Mucosa of descending colon (tissue), 3 donors: ENCODE measurements around the gene PCNA. TPM values are rescaled to one million over a fixed set of nuclear protein-coding genes. Genes with fewer than 3 reads are reported as not detected.

Experiments used
- ATAC-seq: fragments of 200-7000 bp; cut with Tn5 transposase; one replicate; pipeline ENCODE4 v1.9.1; 2020; ENCODE audit warnings: mild to moderate bottlenecking, moderate library complexity
- DNase-seq, 3 donors: peaks; one replicate each; pipeline ENCODE4 v3.0.0-alpha.2; 2020
- H3K36me3 ChIP-seq: fragments of 200-600 bp; one replicate; pipeline ENCODE4 v1.8.0; 2021; ENCODE audit warnings: low read depth, mild to moderate bottlenecking
- H3K4me1 ChIP-seq: fragments of 200-600 bp; one replicate; pipeline ENCODE4 v1.8.0; 2021; ENCODE audit warnings: low read depth, mild to moderate bottlenecking
- H3K4me3 ChIP-seq: fragments of 200-600 bp; one replicate; pipeline ENCODE4 v1.8.0; 2021; ENCODE audit warnings: mild to moderate bottlenecking
- H3K9me3 ChIP-seq: fragments of 200-600 bp; one replicate; pipeline ENCODE4 v1.8.0; 2021; ENCODE audit warnings: mild to moderate bottlenecking
- intact Hi-C, 2 donors: fragments of 100-400 bp; cut with DNase I in 1 of 2; cut with micrococcal nuclease in 1 of 2; formaldehyde crosslinking; loops; one replicate each; pipeline versions ENCODE4 v1.11.0 to v1.11.1; 2022; cut with DNase I, micrococcal nuclease
- long read RNA-seq, 2 donors: library from polyadenylated mRNA; unstranded; transcript quantifications; one replicate each; pipeline ENCODE4 v2.0.0, GENCODE V29; 2019 to 2021
- total RNA-seq, 3 donors: library from RNA; stranded (reverse); fragmentation: NEBNext Ultra II Directional in 2 of 3; extraction: Animal tissue kit (Norgen Biotek cat#: 25700) in 2 of 3; gene quantifications; one replicate each; pipeline versions ENCODE4 v1.2.1 to v1.2.4, GENCODE V29; 2021 to 2023
- TF ChIP-seq, protein P1 (sequence below): fragments of 200-600 bp; IDR thresholded peaks from one replicate; pipeline ENCODE4 v1.8.0; 2022; ENCODE audit warnings: antibody characterized with exemption, mild to moderate bottlenecking
- donor health status: DM: no; HTN: no; CAD: no; lungs with moderate emphysema.
- donor health status: DM: no; HTN: no; CAD: no.
- donor health status: DM: no; HTN: yes; CAD: no.

Gene PCNA
- 10 to 100 TPM; 43.4 to 91.1 (median 48.7) TPM for total RNA-seq
- long read RNA-seq, donor 1, transcript PCNA-201 (6 exons, 1,344 nt): major isoform, 19 of 37 reads
- long read RNA-seq, donor 1, transcript PCNA-202 (7 exons, 1,359 nt): minor isoform, 13 of 37 reads
- long read RNA-seq, donor 1, partial matches to known transcripts: 3 of 37 reads
- long read RNA-seq, donor 1, other reads (novel, unspliced or antisense): 2 of 37 reads
- long read RNA-seq, donor 2, transcript PCNA-202 (7 exons, 1,359 nt): minor isoform, 9 of 59 reads
- long read RNA-seq, donor 2, transcript PCNA-201 (6 exons, 1,344 nt): major isoform, 47 of 59 reads
- long read RNA-seq, donor 2, partial matches to known transcripts: 1 of 59 reads
- long read RNA-seq, donor 2, other reads (novel, unspliced or antisense): 2 of 59 reads

GRCh38 chr20:5119435-5120184 is at the start of gene PCNA:
TSS of gene PCNA (minus strand) at chr20:5119958. CDS start at chr20:5119798, 160 bp downstream.
- ATAC-seq (peak; percentile 98), DNase-seq (peak; percentile 97 to 99 (median 99))
- intact Hi-C loops: no loop called here
- H3K4me3 ChIP-seq: peak within 1 kb of the TSS; percentile 68
- no peaks in the 10 kb centered on the region for H3K9me3 ChIP-seq
- TF ChIP-seq, protein P1, sequence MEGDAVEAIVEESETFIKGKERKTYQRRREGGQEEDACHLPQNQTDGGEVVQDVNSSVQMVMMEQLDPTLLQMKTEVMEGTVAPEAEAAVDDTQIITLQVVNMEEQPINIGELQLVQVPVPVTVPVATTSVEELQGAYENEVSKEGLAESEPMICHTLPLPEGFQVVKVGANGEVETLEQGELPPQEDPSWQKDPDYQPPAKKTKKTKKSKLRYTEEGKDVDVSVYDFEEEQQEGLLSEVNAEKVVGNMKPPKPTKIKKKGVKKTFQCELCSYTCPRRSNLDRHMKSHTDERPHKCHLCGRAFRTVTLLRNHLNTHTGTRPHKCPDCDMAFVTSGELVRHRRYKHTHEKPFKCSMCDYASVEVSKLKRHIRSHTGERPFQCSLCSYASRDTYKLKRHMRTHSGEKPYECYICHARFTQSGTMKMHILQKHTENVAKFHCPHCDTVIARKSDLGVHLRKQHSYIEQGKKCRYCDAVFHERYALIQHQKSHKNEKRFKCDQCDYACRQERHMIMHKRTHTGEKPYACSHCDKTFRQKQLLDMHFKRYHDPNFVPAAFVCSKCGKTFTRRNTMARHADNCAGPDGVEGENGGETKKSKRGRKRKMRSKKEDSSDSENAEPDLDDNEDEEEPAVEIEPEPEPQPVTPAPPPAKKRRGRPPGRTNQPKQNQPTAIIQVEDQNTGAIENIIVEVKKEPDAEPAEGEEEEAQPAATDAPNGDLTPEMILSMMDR: peak; percentile 22
- peaks cover 12% of the 10 kb centered on the region for H3K4me1 ChIP-seq
- no peaks in the 10 kb centered on the region for H3K36me3 ChIP-seq

GRCh38 chr20:5168651-5169396 is 49.1 kb upstream of the PCNA start:
- TF ChIP-seq, protein P1: no peak
- peak; percentile 34 for ATAC-seq
- no peak for DNase-seq
- Histone ChIP-seq H3K4me3 (no peak overlapping the region), H3K4me1 (no peaks in the 10 kb centered on the region), H3K9me3 (no peaks in the 10 kb centered on the region), H3K36me3 (no peaks in the 10 kb centered on the region)
- intact Hi-C loops: no loop called here

DNA sequence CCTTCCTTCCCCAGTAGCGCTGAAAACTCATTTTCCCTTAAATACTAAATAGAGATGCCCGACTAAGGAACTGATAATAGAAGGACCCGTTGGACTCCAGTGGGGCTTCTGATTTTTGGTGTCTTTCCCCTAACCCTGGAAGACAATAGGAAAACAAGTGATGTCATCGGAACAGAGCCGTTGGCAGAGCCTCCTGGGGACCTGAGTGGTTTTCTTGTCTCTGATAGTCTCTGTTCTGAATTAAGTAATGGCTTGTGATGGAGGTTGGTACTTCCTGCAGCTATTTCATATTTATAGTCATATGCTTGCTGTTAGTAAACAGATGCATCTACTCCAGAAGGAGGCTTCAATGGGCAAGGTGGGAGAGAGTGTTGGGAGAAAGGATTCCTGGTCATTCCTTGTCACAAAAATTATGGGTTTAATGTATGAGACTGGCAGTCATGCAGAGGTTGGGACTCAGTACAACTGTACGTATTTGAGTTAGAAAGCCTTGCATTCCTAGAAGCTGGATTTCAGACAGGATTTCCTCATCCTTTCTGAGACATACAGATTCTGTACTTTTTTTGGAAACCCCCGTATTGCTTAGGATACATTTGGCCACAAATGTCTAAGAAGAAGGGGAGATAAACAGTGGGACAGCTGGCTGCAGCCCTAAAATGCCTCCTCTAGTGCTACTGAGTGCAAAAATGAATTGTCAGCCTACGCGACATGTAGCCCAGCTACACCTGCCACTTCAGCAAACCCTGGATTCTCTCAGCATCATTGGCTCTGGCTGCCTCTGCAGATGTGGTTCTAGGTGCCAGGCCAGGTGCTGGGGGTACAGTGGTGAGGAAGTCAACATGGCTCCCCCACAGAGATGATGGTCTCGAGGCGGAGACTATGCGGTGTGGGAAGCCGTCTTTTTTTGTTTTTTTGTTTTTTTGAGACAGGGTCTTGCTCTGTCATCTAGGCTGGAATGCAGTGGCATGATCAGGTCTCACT is 45.2 kb upstream of the PCNA start:
- no peak for DNase-seq
- H3K4me1 ChIP-seq: no peaks in the 10 kb centered on the region
- intact Hi-C loops: no loop called here
- no peaks in the 10 kb centered on the region for H3K36me3 ChIP-seq
- no peaks in the 10 kb centered on the region for H3K9me3 ChIP-seq
- H3K4me3 ChIP-seq: no peak overlapping the region
- ATAC-seq: no peak
- TF ChIP-seq, protein P1: no peak

GRCh38 chr20:5161536-5162164 is 41.9 kb upstream of the PCNA start:
- TF ChIP-seq, protein P1: no peak
- no peak for DNase-seq
- intact Hi-C loops: no loop called here
- Histone ChIP-seq H3K4me1 (no peaks in the 10 kb centered on the region), H3K4me3 (no peak overlapping the region), H3K9me3 (no peaks in the 10 kb centered on the region), H3K36me3 (no peaks in the 10 kb centered on the region)
- no peak for ATAC-seq
